ENCODE results near the gene PRDM15. TPM values are rescaled to one million over a fixed set of nuclear protein-coding genes. Genes with fewer than 3 reads are reported as not detected.

Gene PRDM15
- total and polyA plus RNA-seq, 10 donors, result 4.4 to 18.0 (median 10.8) TPM

DNA sequence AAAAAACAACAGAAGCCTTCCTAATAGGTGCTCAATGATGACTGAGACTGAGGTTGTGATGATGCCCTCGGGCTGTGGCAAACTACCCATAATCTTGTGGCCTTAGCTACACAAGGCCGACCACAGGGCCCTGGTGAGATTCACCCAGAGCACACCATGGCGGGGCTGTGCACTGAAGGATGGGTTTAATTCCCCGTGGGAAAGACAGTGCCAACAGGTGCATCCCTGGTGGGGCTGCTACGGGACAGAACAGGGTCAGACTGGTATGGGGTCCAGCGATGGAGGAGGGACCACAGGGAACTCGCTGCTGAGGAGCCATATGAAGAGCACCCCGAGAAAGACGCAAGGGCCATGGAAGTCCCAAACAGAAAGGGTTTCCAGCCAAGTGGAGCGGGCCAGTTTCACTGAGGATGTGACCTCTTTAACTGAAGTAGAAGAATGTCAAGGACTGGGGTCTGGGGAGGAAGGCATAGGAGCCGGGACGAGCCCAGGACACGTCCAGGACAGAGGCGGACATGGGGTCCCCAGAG is 21.3 kb downstream of the PRDM15 start:
- DNase-seq, result peak; percentile 44
- peaks cover 0 to 72% (median 47%) of the 10 kb centered on the region in 6 donors for H3K36me3 ChIP-seq
- WGBS, 5 donors, result 82 to 94% (median 90%) methylated on average over 14 of the region's 14 CpGs
- no peaks in the 10 kb centered on the region for H3K9me3 ChIP-seq
- intact Hi-C loops (cut with DNase I; ENCODE audit: low total_unique reads), result no loop called here
- no peak overlapping the region for H3K4me3 ChIP-seq
- H3K27me3 ChIP-seq (replicated peaks in 1 of 7), result no peaks in the 10 kb centered on the region
- H3K27ac ChIP-seq, result no peak overlapping the region
- peaks cover 0 to 4% (median 0%) of the 10 kb centered on the region in 6 donors for H3K4me1 ChIP-seq
- TF ChIP-seq POLR2AphosphoS5 (IDR thresholded peaks at IDR 0.05), result no peak
- TF ChIP-seq, protein P1, sequence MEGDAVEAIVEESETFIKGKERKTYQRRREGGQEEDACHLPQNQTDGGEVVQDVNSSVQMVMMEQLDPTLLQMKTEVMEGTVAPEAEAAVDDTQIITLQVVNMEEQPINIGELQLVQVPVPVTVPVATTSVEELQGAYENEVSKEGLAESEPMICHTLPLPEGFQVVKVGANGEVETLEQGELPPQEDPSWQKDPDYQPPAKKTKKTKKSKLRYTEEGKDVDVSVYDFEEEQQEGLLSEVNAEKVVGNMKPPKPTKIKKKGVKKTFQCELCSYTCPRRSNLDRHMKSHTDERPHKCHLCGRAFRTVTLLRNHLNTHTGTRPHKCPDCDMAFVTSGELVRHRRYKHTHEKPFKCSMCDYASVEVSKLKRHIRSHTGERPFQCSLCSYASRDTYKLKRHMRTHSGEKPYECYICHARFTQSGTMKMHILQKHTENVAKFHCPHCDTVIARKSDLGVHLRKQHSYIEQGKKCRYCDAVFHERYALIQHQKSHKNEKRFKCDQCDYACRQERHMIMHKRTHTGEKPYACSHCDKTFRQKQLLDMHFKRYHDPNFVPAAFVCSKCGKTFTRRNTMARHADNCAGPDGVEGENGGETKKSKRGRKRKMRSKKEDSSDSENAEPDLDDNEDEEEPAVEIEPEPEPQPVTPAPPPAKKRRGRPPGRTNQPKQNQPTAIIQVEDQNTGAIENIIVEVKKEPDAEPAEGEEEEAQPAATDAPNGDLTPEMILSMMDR (IDR thresholded peaks at IDR 0.05 in 8 of 11, conservative IDR thresholded peaks at IDR 0.05 in 3 of 11), result no peak
- no peak for TF ChIP-seq POLR2A (IDR thresholded peaks at IDR 0.05)

DNA sequence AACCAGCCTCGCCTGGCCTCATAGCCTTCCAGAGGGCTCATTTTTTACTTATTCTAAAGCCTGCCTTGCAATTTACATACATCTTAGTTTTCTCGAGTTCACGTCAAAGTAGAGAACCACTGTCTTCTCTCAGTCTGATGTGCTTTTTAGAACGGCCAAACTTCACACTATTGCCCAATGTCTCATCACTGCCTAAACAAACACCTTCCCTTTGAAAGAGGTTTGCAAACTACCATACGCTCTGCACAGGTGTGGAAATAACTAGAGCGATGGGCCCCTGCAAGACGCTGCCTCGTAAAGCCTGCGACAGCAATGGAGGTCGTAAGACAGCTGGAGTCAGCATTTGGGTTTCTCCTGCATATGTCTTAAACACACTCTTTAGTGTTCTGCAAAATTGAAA is 22.6 kb downstream of the PRDM15 start:
- no peaks in the 10 kb centered on the region for H3K4me1 ChIP-seq
- WGBS, 5 donors, result 85 to 98% (median 95%) methylated on average over 10 of the region's 10 CpGs
- TF ChIP-seq POLR2AphosphoS5 (IDR thresholded peaks at IDR 0.05) (no peak), POLR2A (IDR thresholded peaks at IDR 0.05) (no peak)
- TF ChIP-seq, protein P1 (IDR thresholded peaks at IDR 0.05 in 8 of 11, conservative IDR thresholded peaks at IDR 0.05 in 3 of 11), result no peak
- peak; percentile 21 for DNase-seq
- intact Hi-C loops (cut with DNase I; ENCODE audit: low total_unique reads), result no loop called here
- peaks cover 0 to 85% (median 55%) of the 10 kb centered on the region in 6 donors for H3K36me3 ChIP-seq
- no peaks in the 10 kb centered on the region for H3K27me3 ChIP-seq (replicated peaks in 1 of 7)
- H3K27ac ChIP-seq, result no peak overlapping the region
- H3K9me3 ChIP-seq, result no peaks in the 10 kb centered on the region
- no peak overlapping the region for H3K4me3 ChIP-seq

GRCh38 chr21:41854426-41854995 is 24.6 kb downstream of the PRDM15 start:
- Histone ChIP-seq H3K4me1 (no peaks in the 10 kb centered on the region), H3K9me3 (no peaks in the 10 kb centered on the region), H3K4me3 (no peak overlapping the region), H3K27ac (no peak overlapping the region), H3K36me3 (peaks cover 0 to 96% (median 56%) of the 10 kb centered on the region in 6 donors), H3K27me3 (replicated peaks in 1 of 7) (no peaks in the 10 kb centered on the region)
- peak; percentile 62 for DNase-seq
- no peak for TF ChIP-seq POLR2AphosphoS5 (IDR thresholded peaks at IDR 0.05)
- TF ChIP-seq, protein P1 (IDR thresholded peaks at IDR 0.05 in 8 of 11, conservative IDR thresholded peaks at IDR 0.05 in 3 of 11), result no peak
- TF ChIP-seq POLR2A (IDR thresholded peaks at IDR 0.05), result no peak
- WGBS, 5 donors, result 95 to 98% (median 97%) methylated on average over 24 to 31 of the region's 31 CpGs
- intact Hi-C loops (cut with DNase I; ENCODE audit: low total_unique reads), result no loop called here

GRCh38 chr21:41852929-41853320 is 26.2 kb downstream of the PRDM15 start:
- H3K4me1 ChIP-seq, result no peaks in the 10 kb centered on the region
- no peaks in the 10 kb centered on the region for H3K27me3 ChIP-seq (replicated peaks in 1 of 7)
- H3K4me3 ChIP-seq, result no peak overlapping the region
- 87 to 94% (median 92%) methylated on average over 9 of the region's 9 CpGs for WGBS, 5 donors
- no peak overlapping the region for H3K27ac ChIP-seq
- intact Hi-C loops (cut with DNase I; ENCODE audit: low total_unique reads), result no loop called here
- TF ChIP-seq, protein P1 (IDR thresholded peaks at IDR 0.05 in 8 of 11, conservative IDR thresholded peaks at IDR 0.05 in 3 of 11), result no peak
- no peak for TF ChIP-seq POLR2AphosphoS5 (IDR thresholded peaks at IDR 0.05)
- H3K9me3 ChIP-seq, result no peaks in the 10 kb centered on the region
- DNase-seq, result peak; percentile 36
- peaks cover 0 to 95% (median 48%) of the 10 kb centered on the region in 6 donors for H3K36me3 ChIP-seq
